Measurements from ENCODE around the gene SYT11.

SYT11 gene

DNA sequence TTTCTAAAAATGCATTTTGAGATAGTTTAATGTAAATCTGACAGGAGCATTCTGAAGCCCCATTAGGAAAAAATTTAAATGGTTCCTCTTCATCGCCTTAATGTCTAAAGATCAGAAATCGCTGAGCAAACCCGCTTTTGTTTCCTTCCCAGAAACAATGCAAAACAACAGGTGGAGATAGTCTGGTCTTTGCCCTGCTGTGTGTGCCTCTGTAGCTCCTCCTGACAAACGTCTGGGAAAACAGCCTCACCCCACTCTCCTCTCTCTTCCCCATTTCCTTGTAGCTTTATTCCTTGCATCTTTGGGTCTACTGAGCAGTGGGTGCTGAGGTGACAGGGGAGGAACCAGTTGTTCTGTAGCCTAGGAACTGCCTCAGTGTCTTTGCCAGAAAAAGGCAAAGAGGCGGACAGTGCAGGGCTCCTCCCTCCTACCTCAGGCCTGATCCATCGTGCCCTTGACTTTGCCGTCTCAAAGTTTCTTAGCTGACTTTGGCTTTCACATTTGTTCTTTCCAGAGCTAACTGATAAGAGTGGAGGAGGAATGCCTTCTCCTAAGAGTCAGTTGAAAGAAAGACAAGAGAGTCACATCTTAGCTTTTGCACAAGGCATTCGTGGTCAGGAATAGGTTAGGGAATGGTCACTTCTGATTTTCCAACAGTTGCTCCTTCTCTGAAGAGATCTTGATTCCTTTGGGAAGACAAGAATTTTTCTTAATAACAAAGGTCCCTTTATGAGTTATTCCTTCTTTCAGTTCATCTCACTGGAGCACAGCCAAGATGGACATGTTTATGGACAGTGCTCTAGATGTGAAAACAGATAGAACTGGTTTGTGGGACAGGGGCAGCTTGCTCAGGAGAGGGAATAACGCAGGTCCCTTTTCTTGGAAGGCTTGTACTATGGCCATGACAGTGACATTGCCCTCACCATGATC, 24.9 kb downstream of the SYT11 start:
- TF ChIP-seq, protein P1, sequence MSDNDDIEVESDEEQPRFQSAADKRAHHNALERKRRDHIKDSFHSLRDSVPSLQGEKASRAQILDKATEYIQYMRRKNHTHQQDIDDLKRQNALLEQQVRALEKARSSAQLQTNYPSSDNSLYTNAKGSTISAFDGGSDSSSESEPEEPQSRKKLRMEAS (IDR thresholded peaks at IDR 0.05), result no peak
- TF ChIP-seq TEAD4 (IDR thresholded peaks at IDR 0.05) (no peak), YY1 (IDR thresholded peaks at IDR 0.05; ENCODE audit: low read depth) (no peak), EGR1 (IDR thresholded peaks at IDR 0.05) (no peak), ZBTB7A (IDR thresholded peaks at IDR 0.05; ENCODE audit: low read depth) (no peak), RAD21 (IDR thresholded peaks at IDR 0.05; ENCODE audit: low read depth) (no peak), TCF12 (IDR thresholded peaks at IDR 0.05; ENCODE audit: low read depth) (no peak), TAF1 (IDR thresholded peaks at IDR 0.05; ENCODE audit: low read depth) (no peak)
- TF ChIP-seq, protein P2, sequence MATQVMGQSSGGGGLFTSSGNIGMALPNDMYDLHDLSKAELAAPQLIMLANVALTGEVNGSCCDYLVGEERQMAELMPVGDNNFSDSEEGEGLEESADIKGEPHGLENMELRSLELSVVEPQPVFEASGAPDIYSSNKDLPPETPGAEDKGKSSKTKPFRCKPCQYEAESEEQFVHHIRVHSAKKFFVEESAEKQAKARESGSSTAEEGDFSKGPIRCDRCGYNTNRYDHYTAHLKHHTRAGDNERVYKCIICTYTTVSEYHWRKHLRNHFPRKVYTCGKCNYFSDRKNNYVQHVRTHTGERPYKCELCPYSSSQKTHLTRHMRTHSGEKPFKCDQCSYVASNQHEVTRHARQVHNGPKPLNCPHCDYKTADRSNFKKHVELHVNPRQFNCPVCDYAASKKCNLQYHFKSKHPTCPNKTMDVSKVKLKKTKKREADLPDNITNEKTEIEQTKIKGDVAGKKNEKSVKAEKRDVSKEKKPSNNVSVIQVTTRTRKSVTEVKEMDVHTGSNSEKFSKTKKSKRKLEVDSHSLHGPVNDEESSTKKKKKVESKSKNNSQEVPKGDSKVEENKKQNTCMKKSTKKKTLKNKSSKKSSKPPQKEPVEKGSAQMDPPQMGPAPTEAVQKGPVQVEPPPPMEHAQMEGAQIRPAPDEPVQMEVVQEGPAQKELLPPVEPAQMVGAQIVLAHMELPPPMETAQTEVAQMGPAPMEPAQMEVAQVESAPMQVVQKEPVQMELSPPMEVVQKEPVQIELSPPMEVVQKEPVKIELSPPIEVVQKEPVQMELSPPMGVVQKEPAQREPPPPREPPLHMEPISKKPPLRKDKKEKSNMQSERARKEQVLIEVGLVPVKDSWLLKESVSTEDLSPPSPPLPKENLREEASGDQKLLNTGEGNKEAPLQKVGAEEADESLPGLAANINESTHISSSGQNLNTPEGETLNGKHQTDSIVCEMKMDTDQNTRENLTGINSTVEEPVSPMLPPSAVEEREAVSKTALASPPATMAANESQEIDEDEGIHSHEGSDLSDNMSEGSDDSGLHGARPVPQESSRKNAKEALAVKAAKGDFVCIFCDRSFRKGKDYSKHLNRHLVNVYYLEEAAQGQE (IDR thresholded peaks at IDR 0.05; ENCODE audit: low read depth), result no peak
- TF ChIP-seq, protein P3, sequence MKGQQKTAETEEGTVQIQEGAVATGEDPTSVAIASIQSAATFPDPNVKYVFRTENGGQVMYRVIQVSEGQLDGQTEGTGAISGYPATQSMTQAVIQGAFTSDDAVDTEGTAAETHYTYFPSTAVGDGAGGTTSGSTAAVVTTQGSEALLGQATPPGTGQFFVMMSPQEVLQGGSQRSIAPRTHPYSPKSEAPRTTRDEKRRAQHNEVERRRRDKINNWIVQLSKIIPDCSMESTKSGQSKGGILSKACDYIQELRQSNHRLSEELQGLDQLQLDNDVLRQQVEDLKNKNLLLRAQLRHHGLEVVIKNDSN (IDR thresholded peaks at IDR 0.05), result no peak

DNA sequence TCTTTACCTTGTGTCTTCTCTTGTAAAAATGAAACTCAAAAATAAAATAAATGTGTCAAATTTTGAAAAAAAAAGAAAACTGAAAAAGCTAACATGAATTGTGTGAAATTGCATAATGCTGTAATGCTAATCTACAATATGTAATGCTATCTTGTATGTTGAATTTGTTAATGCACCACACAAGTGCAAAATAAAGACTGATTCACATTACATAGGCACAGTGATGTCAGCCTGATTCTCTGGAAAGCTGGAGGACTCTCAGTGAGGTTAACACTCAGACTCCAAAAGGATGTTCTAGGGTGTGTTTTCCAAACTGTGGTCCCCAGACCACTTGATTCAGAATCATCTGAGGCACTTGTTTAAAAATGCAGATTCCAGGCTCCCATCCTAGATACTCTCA, 25.6 kb downstream of the SYT11 start:
- TF ChIP-seq TCF12 (IDR thresholded peaks at IDR 0.05; ENCODE audit: low read depth) (no peak), EP300 (IDR thresholded peaks at IDR 0.05; ENCODE audit: borderline replicate concordance) (no peak), RAD21 (IDR thresholded peaks at IDR 0.05; ENCODE audit: low read depth) (no peak), TEAD4 (IDR thresholded peaks at IDR 0.05) (no peak), FOXM1 (IDR thresholded peaks at IDR 0.05; ENCODE audit: borderline replicate concordance, low read depth) (no peak), NFIC (IDR thresholded peaks at IDR 0.05) (no peak), YY1 (IDR thresholded peaks at IDR 0.05; ENCODE audit: low read depth) (no peak)

- TF ChIP-seq TEAD4 (IDR thresholded peaks at IDR 0.05) (no peak), YY1 (IDR thresholded peaks at IDR 0.05; ENCODE audit: low read depth) (no peak), CREB1 (IDR thresholded peaks at IDR 0.05; ENCODE audit: low read depth) (no peak), RAD21 (IDR thresholded peaks at IDR 0.05; ENCODE audit: low read depth) (no peak), NFIC (IDR thresholded peaks at IDR 0.05) (no peak), CEBPB (IDR thresholded peaks at IDR 0.05) (no peak), TAF1 (IDR thresholded peaks at IDR 0.05; ENCODE audit: low read depth) (no peak), EGR1 (IDR thresholded peaks at IDR 0.05) (no peak)
- TF ChIP-seq, protein P2 (IDR thresholded peaks at IDR 0.05; ENCODE audit: low read depth), result no peak
These were observed 29.1 kb downstream of the SYT11 start for GRCh38 chr1:155888481-155888880.

- no peak for TF ChIP-seq FOXM1 (IDR thresholded peaks at IDR 0.05; ENCODE audit: borderline replicate concordance, low read depth)
- TF ChIP-seq YY1 (IDR thresholded peaks at IDR 0.05; ENCODE audit: low read depth), result no peak
- TF ChIP-seq ZBTB7A (IDR thresholded peaks at IDR 0.05; ENCODE audit: low read depth), result no peak
- no peak for TF ChIP-seq EP300 (IDR thresholded peaks at IDR 0.05; ENCODE audit: borderline replicate concordance)
- TF ChIP-seq, protein P2 (IDR thresholded peaks at IDR 0.05; ENCODE audit: low read depth), result no peak
- TF ChIP-seq RAD21 (IDR thresholded peaks at IDR 0.05; ENCODE audit: low read depth), result no peak
- TF ChIP-seq, protein P3 (IDR thresholded peaks at IDR 0.05), result no peak
- no peak for TF ChIP-seq CEBPB (IDR thresholded peaks at IDR 0.05)
- no peak for TF ChIP-seq TCF12 (IDR thresholded peaks at IDR 0.05; ENCODE audit: low read depth)
- TF ChIP-seq, protein P1 (IDR thresholded peaks at IDR 0.05), result no peak
These were observed 30.2 kb downstream of the SYT11 start for GRCh38 chr1:155889566-155889965.
